C4-2B (cell line): Measurements from ENCODE around the gene CRYAA.
"Not testable (repeated sequence)": the region's sequence is repeated elsewhere in the genome, so short reads cannot be mapped to it uniquely, and the experiment has no call there.

Source experiments
- CTCF ChIP-seq: fragments of 450-650 bp; conservative IDR thresholded peaks from 2 replicates; pipeline ENCODE4 v1.5.1; 2017; ENCODE audit warnings: mild to moderate bottlenecking
- ZFX ChIP-seq: fragments of 450-650 bp; IDR thresholded peaks from 2 replicates; pipeline ENCODE4 v1.6.1; 2017

- TF ChIP-seq CTCF, ZFX: not testable (repeated sequence)
Observed at GRCh38 chr21:43187268-43187667, 18.5 kb downstream of the CRYAA start.
